ENCODE data around the gene LRRC74B.
"Not testable (repeated sequence)": the region's sequence is repeated elsewhere in the genome, so short reads cannot be mapped to it uniquely, and the experiment has no call there.

LRRC74B gene

GRCh38 chr22:21054714-21055563, 9.2 kb downstream of the LRRC74B start:
- DNase-seq = no peak

GRCh38 chr22:21055564-21055834, 9.8 kb downstream of the LRRC74B start:
- DNase-seq = no peak

GRCh38 chr22:21055880-21056319, 10.2 kb downstream of the LRRC74B start:
- no peak for DNase-seq

- DNase-seq = not testable (repeated sequence)
These were observed 14.6 kb downstream of the LRRC74B start for GRCh38 chr22:21060363-21060762.

GRCh38 chr22:21061660-21062321, 16.0 kb downstream of the LRRC74B start:
- DNase-seq = not testable (repeated sequence)

- DNase-seq = not testable (repeated sequence)
These were observed 18.7 kb downstream of the LRRC74B start for GRCh38 chr22:21064425-21064824.

- DNase-seq = no peak
These were observed 19.4 kb downstream of the LRRC74B start for GRCh38 chr22:21064917-21065864.

- no peak for DNase-seq
These were observed 21.5 kb downstream of the LRRC74B start for GRCh38 chr22:21067075-21067900.

- no peak for DNase-seq
These were observed 22.3 kb downstream of the LRRC74B start for GRCh38 chr22:21067901-21068680.

GRCh38 chr22:21068681-21069276, 23.0 kb downstream of the LRRC74B start:
- no peak for DNase-seq

GRCh38 chr22:21069375-21069774, 23.6 kb downstream of the LRRC74B start:
- DNase-seq = no peak

GRCh38 chr22:21070690-21071615, 25.2 kb downstream of the LRRC74B start:
- DNase-seq = no peak

GRCh38 chr22:21071796-21072195, 26.1 kb downstream of the LRRC74B start:
- not testable (repeated sequence) for DNase-seq

GRCh38 chr22:21073023-21073422, 27.3 kb downstream of the LRRC74B start:
- no peak for DNase-seq

GRCh38 chr22:21073482-21073881, 27.7 kb downstream of the LRRC74B start:
- DNase-seq = no peak

- DNase-seq = no peak
These were observed 28.5 kb downstream of the LRRC74B start for GRCh38 chr22:21074102-21074715.

GRCh38 chr22:21075516-21076138, 29.9 kb downstream of the LRRC74B start:
- no peak for DNase-seq

- no peak for DNase-seq
These were observed 31.3 kb downstream of the LRRC74B start for GRCh38 chr22:21076912-21077625.
